ENCODE data around the gene TMX1.

The TMX1 gene

GRCh38 chr14:51206462-51206861 lies 33.6 kb upstream of the TMX1 start:
- Mint-ChIP-seq H3K27me3 (ENCODE audit: low read depth, poor library complexity) (peaks cover 3% of the 10 kb centered on the region), H3K36me3 (ENCODE audit: low read depth) (no peaks in the 10 kb centered on the region), H3K4me3 (no peak overlapping the region), H3K4me1 (peaks cover 37% of the 10 kb centered on the region), H3K9me3 (no peaks in the 10 kb centered on the region), H3K27ac (no peak overlapping the region)
- no peak for TF ChIP-seq CTCF (IDR thresholded peaks at IDR 0.05)
- DNase-seq, result no peak

GRCh38 chr14:51207621-51208020 lies 32.4 kb upstream of the TMX1 start:
- no peaks in the 10 kb centered on the region for H3K36me3 Mint-ChIP-seq (ENCODE audit: low read depth)
- TF ChIP-seq CTCF (IDR thresholded peaks at IDR 0.05), result no peak
- no peak overlapping the region for H3K4me3 Mint-ChIP-seq
- no peak for DNase-seq
- H3K9me3 Mint-ChIP-seq, result no peaks in the 10 kb centered on the region
- H3K27ac Mint-ChIP-seq, result no peak overlapping the region
- H3K4me1 Mint-ChIP-seq, result peaks cover 35% of the 10 kb centered on the region
- H3K27me3 Mint-ChIP-seq (ENCODE audit: low read depth, poor library complexity), result peaks cover 3% of the 10 kb centered on the region

- peaks cover 3% of the 10 kb centered on the region for H3K27me3 Mint-ChIP-seq (ENCODE audit: low read depth, poor library complexity)
- no peak for TF ChIP-seq CTCF (IDR thresholded peaks at IDR 0.05)
- no peak overlapping the region for H3K4me3 Mint-ChIP-seq
- no peak for DNase-seq
- peaks cover 30% of the 10 kb centered on the region for H3K4me1 Mint-ChIP-seq
- H3K27ac Mint-ChIP-seq, result no peak overlapping the region
- no peaks in the 10 kb centered on the region for H3K36me3 Mint-ChIP-seq (ENCODE audit: low read depth)
- H3K9me3 Mint-ChIP-seq, result no peaks in the 10 kb centered on the region
Measured at GRCh38 chr14:51208982-51209381, 31.1 kb upstream of the TMX1 start.

- TF ChIP-seq CTCF (IDR thresholded peaks at IDR 0.05), result no peak
- Mint-ChIP-seq H3K27ac (no peak overlapping the region), H3K4me3 (no peak overlapping the region)
Measured at GRCh38 chr14:51209457-51209856, 30.6 kb upstream of the TMX1 start.

GRCh38 chr14:51210594-51210993 lies 29.5 kb upstream of the TMX1 start:
- no peaks in the 10 kb centered on the region for H3K36me3 Mint-ChIP-seq (ENCODE audit: low read depth)
- no peak for DNase-seq
- no peak for TF ChIP-seq CTCF (IDR thresholded peaks at IDR 0.05)
- no peak overlapping the region for H3K27ac Mint-ChIP-seq
- peaks cover 3% of the 10 kb centered on the region for H3K27me3 Mint-ChIP-seq (ENCODE audit: low read depth, poor library complexity)
- H3K4me3 Mint-ChIP-seq, result no peak overlapping the region
- H3K4me1 Mint-ChIP-seq, result peaks cover 17% of the 10 kb centered on the region
- peaks cover 3% of the 10 kb centered on the region for H3K9me3 Mint-ChIP-seq

More at GRCh38 chr14:51209457-51209856, 30.6 kb upstream of the TMX1 start:
- Mint-ChIP-seq H3K36me3 (ENCODE audit: low read depth) (no peaks in the 10 kb centered on the region), H3K4me1 (peaks cover 26% of the 10 kb centered on the region), H3K27me3 (ENCODE audit: low read depth, poor library complexity) (peaks cover 3% of the 10 kb centered on the region), H3K9me3 (no peaks in the 10 kb centered on the region)
- DNase-seq, result no peak

- Mint-ChIP-seq H3K36me3 (ENCODE audit: low read depth) (no peaks in the 10 kb centered on the region), H3K27me3 (ENCODE audit: low read depth, poor library complexity) (peaks cover 3% of the 10 kb centered on the region), H3K9me3 (peaks cover 3% of the 10 kb centered on the region), H3K27ac (no peak overlapping the region), H3K4me3 (no peak overlapping the region), H3K4me1 (peaks cover 12% of the 10 kb centered on the region)
- no peak for DNase-seq
- no peak for TF ChIP-seq CTCF (IDR thresholded peaks at IDR 0.05)
Measured at GRCh38 chr14:51211149-51211548, 28.9 kb upstream of the TMX1 start.
